Heart left ventricle (tissue), 16 donors: ENCODE results near the gene ARFRP1. TPM values are rescaled to one million over a fixed set of nuclear protein-coding genes. Genes with fewer than 3 reads are reported as not detected.

ENCODE experiments used
- ATAC-seq, 4 donors: fragments of 200-7000 bp; cut with Tn5 transposase; one replicate each; pipeline ENCODE4 v1.9.1; 2020 to 2022; ENCODE audit warnings: moderate library complexity in 4 of 4, mild to moderate bottlenecking in 3 of 4, moderate number of reproducible peaks in 1 of 4
- DNase-seq, 5 donors: peaks; one replicate each; pipeline ENCODE4 v3.0.0-alpha.2; 2020
- H3K27ac ChIP-seq, 12 donors: fragments of 200-600 bp; sonication (generic) in 4 of 12; one replicate each; pipeline versions ENCODE4 v1.5.0 to v1.8.0; 2016 to 2022; ENCODE audit warnings: mild to moderate bottlenecking in 2 of 12
- H3K27me3 ChIP-seq, 9 donors: fragments of 200-600 bp; sonication (generic) in 2 of 9; one replicate each; pipeline versions ENCODE4 v1.5.1 to v1.8.0; 2016 to 2022; ENCODE audit warnings: mild to moderate bottlenecking in 3 of 9
- H3K36me3 ChIP-seq, 9 donors: fragments of 200-600 bp; sonication (generic) in 2 of 9; one replicate each; pipeline versions ENCODE4 v1.5.0 to v1.8.0; 2018 to 2022; ENCODE audit warnings: mild to moderate bottlenecking in 2 of 9
- H3K4me1 ChIP-seq, 12 donors: fragments of 200-600 bp; sonication (generic) in 4 of 12; one replicate each; pipeline versions ENCODE4 v1.5.0 to v1.8.0; 2016 to 2022; ENCODE audit warnings: mild to moderate bottlenecking in 3 of 12
- H3K4me3 ChIP-seq, 12 donors: fragments of 200-600 bp; sonication (generic) in 4 of 12; one replicate each; pipeline versions ENCODE4 v1.5.0 to v1.8.0; 2017 to 2022; ENCODE audit warnings: mild to moderate bottlenecking in 9 of 12, moderate library complexity in 4 of 12
- H3K9me3 ChIP-seq, 12 donors: fragments of 200-600 bp; sonication (generic) in 4 of 12; one replicate each; pipeline versions ENCODE4 v1.5.0 to v1.8.0; 2016 to 2022; ENCODE audit warnings: mild to moderate bottlenecking in 1 of 12
- CTCF ChIP-seq, 12 donors: fragments of 200-600 bp; sonication (generic) in 4 of 12; IDR thresholded peaks; one replicate each; pipeline versions ENCODE4 v1.5.0 to v1.8.0; 2018 to 2022; ENCODE audit warnings: antibody characterized with exemption in 12 of 12, mild to moderate bottlenecking in 5 of 12
- POLR2A ChIP-seq, 2 donors: fragments of 450-650 bp; IDR thresholded peaks; one replicate each; pipeline ENCODE4 v1.6.1; 2017; ENCODE audit warnings: antibody characterized with exemption in 2 of 2, mild to moderate bottlenecking in 2 of 2, moderate library complexity in 2 of 2
- WGBS, 4 donors: extraction: QIAGEN DNeasy Blood & Tissue Kit in 2 of 4; methylation state at CpG; one replicate each; pipeline versions ENCODE4 v1.1.5 to v1.1.7; 2013 to 2018; 5-methylcytosine and 5-hydroxymethylcytosine counted together
- intact Hi-C, 10 donors: fragments of 100-400 bp; cut with DNase I; formaldehyde crosslinking; loops; one replicate each; pipeline versions ENCODE4 v1.11.1 to v1.14.2; 2022
- polyA plus RNA-seq, 2 donors: library from polyadenylated mRNA; stranded (reverse); fragments of 200-250 nt; gene quantifications; one replicate each; pipeline ENCODE4 v1.2.3, GENCODE V29; 2013
- total RNA-seq, 9 donors: library from RNA; depleted of rRNA in 2 of 9; stranded (reverse); fragments of >200 nt in 2 of 9; fragmentation: NEBNext Ultra II Directional in 3 of 9; extraction: Animal tissue kit (Norgen Biotek cat#: 25700) in 3 of 9; gene quantifications; one replicate each; pipeline versions ENCODE4 v1.1.0 to v1.2.4, GENCODE V29; 2016 to 2023
- donor health status: ischemic (EF 13 %, LVEDD 7.1; RV severe dilation, severe dysfunction).
- donor health status: healthy with polysubstance abuse.
- donor health status: DM: no; HTN: yes; CAD: no.
- donor health status: DM: no; HTN: no; CAD: no.
- donor health status: ischemic (EF 25% LVEDD 6.9; RV normal size, moderate dysfunction).
- donor health status: ischemic (EF 25% LVEDD 5.7; RV mildly dilated, moderate dysfunction).
- donor health status: healthy.
- donor health status: DM: yes; HTN: yes; CAD: no.
- donor health status: ischemic (EF 35%, LVEDD 5.7; RV mildly dilated, moderate dysfunction).
- donor health status: nonischemic (EF 11% LVEDD 7.7; RV severe dilation, severe dysfunction).
- donor health status: DM: yes; HTN: yes; CAD: no.
- donor health status: PGD.
- donor health status: ischemic (EF 29% LVEDD 5.4; RV normal size, mild dysfunction).
- donor health status: nonischemic (EF 23%, LVEDD 6.1; RV moderate dilation, normal function).

The ARFRP1 gene
- total and polyA plus RNA-seq, 11 donors = 27.3 to 47.8 (median 35.9) TPM

GRCh38 chr20:63657260-63657936, 50.4 kb downstream of the ARFRP1 start:
- intact Hi-C loops = loop anchor here in 1 of 10 donors (5.0 to 10.0 kb wide), 2 partner anchors 80 to 207 kb away; partner anchors contain the start of genes ABHD16B, LIME1, SLC2A4RG and TPD52L2
- no peak for TF ChIP-seq POLR2A (IDR thresholded peaks at IDR 0.05)
- TF ChIP-seq CTCF (IDR thresholded peaks at IDR 0.05) = no peak
- 48 to 52% (median 49%) methylated on average over 10 to 31 of the region's 31 CpGs for WGBS, 4 donors
- DNase-seq (no peak), ATAC-seq (peak in 1 of 4 donors; percentile 0)
- Histone ChIP-seq H3K4me1 (peaks cover 3 to 37% (median 24%) of the 10 kb centered on the region in 12 donors), H3K4me3 (peak overlapping the region in 11 of 12 donors; percentile 61 to 91 (median 80)), H3K9me3 (no peaks in the 10 kb centered on the region), H3K36me3 (peaks cover 0 to 25% (median 19%) of the 10 kb centered on the region in 9 donors), H3K27ac (peak overlapping the region; percentile 65 to 98 (median 89)), H3K27me3 (peaks cover 0 to 8% (median 2%) of the 10 kb centered on the region in 9 donors)

- H3K4me3 ChIP-seq = no peak overlapping the region
- no peak for DNase-seq
- H3K4me1 ChIP-seq = peaks cover 3 to 46% (median 31%) of the 10 kb centered on the region in 12 donors
- 82 to 96% (median 90%) methylated on average over 3 of the region's 3 CpGs for WGBS, 4 donors
- peaks cover 0 to 16% (median 10%) of the 10 kb centered on the region in 9 donors for H3K36me3 ChIP-seq
- no peaks in the 10 kb centered on the region for H3K9me3 ChIP-seq
- intact Hi-C loops = loop anchor here in 1 of 10 donors (5.0 to 10.0 kb wide), 2 partner anchors 81 to 208 kb away; partner anchors contain the start of genes ABHD16B, LIME1, SLC2A4RG and TPD52L2
- no peak for TF ChIP-seq POLR2A (IDR thresholded peaks at IDR 0.05)
- TF ChIP-seq CTCF (IDR thresholded peaks at IDR 0.05) = no peak
- no peak for ATAC-seq
- H3K27ac ChIP-seq = no peak overlapping the region
- H3K27me3 ChIP-seq = peaks cover 0 to 15% (median 5%) of the 10 kb centered on the region in 9 donors
Measured at GRCh38 chr20:63656451-63656850, 51.3 kb downstream of the ARFRP1 start.

- TF ChIP-seq POLR2A (IDR thresholded peaks at IDR 0.05) (no peak), CTCF (IDR thresholded peaks at IDR 0.05) (no peak)
- Histone ChIP-seq H3K27me3 (peaks cover 0 to 17% (median 5%) of the 10 kb centered on the region in 9 donors), H3K4me1 (peaks cover 3 to 50% (median 32%) of the 10 kb centered on the region in 12 donors), H3K36me3 (peaks cover 0 to 4% (median 0%) of the 10 kb centered on the region in 9 donors), H3K4me3 (no peak overlapping the region), H3K27ac (no peak overlapping the region), H3K9me3 (no peaks in the 10 kb centered on the region)
- 65 to 89% (median 79%) methylated on average over 2 to 4 of the region's 4 CpGs for WGBS, 4 donors
- DNase-seq (no peak), ATAC-seq (no peak)
- intact Hi-C loops = loop anchor here in 1 of 10 donors (5.0 to 10.0 kb wide), 2 partner anchors 82 to 210 kb away; partner anchors contain the start of genes ABHD16B, LIME1, SLC2A4RG and TPD52L2
Measured at GRCh38 chr20:63655249-63655648, 52.5 kb downstream of the ARFRP1 start.
